Measurements from ENCODE around the gene TRPV5. TPM values are rescaled to one million over a fixed set of nuclear protein-coding genes. Genes with fewer than 3 reads are reported as not detected.

The TRPV5 gene
- polyA plus RNA-seq, 1 donor: 0.73 TPM

DNA sequence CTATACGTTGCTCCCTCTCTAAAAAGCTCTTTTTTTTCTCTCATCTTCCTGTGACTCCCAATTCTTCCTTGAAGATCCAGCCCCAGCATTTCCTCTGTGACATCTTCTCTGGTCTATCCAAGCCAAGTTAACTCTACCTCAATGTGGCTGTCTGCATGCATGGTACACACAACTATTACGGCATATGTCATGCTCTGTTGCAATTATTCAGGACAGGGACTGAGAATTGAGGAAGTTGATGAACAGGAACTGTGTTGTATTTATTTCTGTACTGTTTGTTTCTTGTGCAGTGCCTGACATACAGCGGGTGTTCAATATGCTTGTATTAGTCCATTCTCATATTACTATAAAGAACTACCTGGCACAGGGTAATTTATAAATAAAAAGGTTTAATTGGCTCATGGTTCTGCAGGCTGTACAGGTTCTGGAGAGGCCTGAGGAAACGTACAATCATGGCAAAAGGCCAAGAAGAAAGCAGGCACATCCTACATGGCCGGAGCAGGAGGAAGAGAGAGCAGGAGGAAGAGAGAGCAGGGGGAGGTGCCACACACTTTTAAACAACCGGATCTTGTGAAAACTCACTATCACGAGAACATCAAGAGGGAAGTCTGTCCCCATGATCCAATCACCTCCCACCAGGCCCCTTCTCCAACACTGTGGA lies 6.3 kb downstream of the TRPV5 start:
- no peak for DNase-seq
- 60% methylated on average over 1 of the region's 7 CpGs for WGBS (ENCODE audit: insufficient coverage, low lambda C conversion rate)
- peaks cover 15% of the 10 kb centered on the region for H3K4me1 ChIP-seq (ENCODE audit: control insufficient read depth, insufficient read depth, low read length)
- H3K4me3 ChIP-seq (ENCODE audit: low read length): no peak overlapping the region
- H3K36me3 ChIP-seq (ENCODE audit: control insufficient read depth, insufficient read depth, low read length): no peaks in the 10 kb centered on the region
- H3K9me3 ChIP-seq (ENCODE audit: control insufficient read depth, low read depth, low read length): no peaks in the 10 kb centered on the region
- no peaks in the 10 kb centered on the region for H3K27me3 ChIP-seq (ENCODE audit: control insufficient read depth, insufficient read depth, low read length)
- no peak overlapping the region for H3K27ac ChIP-seq (ENCODE audit: low read length)

- Histone ChIP-seq H3K27ac (ENCODE audit: low read length) (no peak overlapping the region), H3K4me1 (ENCODE audit: control insufficient read depth, insufficient read depth, low read length) (peaks cover 15% of the 10 kb centered on the region), H3K9me3 (ENCODE audit: control insufficient read depth, low read depth, low read length) (no peaks in the 10 kb centered on the region), H3K4me3 (ENCODE audit: low read length) (no peak overlapping the region), H3K36me3 (ENCODE audit: control insufficient read depth, insufficient read depth, low read length) (no peaks in the 10 kb centered on the region), H3K27me3 (ENCODE audit: control insufficient read depth, insufficient read depth, low read length) (no peaks in the 10 kb centered on the region)
- DNase-seq: no peak
- 86% methylated on average over 3 of the region's 12 CpGs for WGBS (ENCODE audit: insufficient coverage, low lambda C conversion rate)
Observed at GRCh38 chr7:142925413-142925812, 8.1 kb downstream of the TRPV5 start.

GRCh38 chr7:142923391-142923790 lies 10.2 kb downstream of the TRPV5 start:
- H3K4me3 ChIP-seq (ENCODE audit: low read length): no peak overlapping the region
- 33% methylated on average over 1 of the region's 2 CpGs for WGBS (ENCODE audit: insufficient coverage, low lambda C conversion rate)
- no peaks in the 10 kb centered on the region for H3K9me3 ChIP-seq (ENCODE audit: control insufficient read depth, low read depth, low read length)
- peaks cover 4% of the 10 kb centered on the region for H3K27me3 ChIP-seq (ENCODE audit: control insufficient read depth, insufficient read depth, low read length)
- peaks cover 15% of the 10 kb centered on the region for H3K4me1 ChIP-seq (ENCODE audit: control insufficient read depth, insufficient read depth, low read length)
- H3K27ac ChIP-seq (ENCODE audit: low read length): peak overlapping the region; percentile 63
- DNase-seq: peak; percentile 22 to 68
- no peaks in the 10 kb centered on the region for H3K36me3 ChIP-seq (ENCODE audit: control insufficient read depth, insufficient read depth, low read length)

DNA sequence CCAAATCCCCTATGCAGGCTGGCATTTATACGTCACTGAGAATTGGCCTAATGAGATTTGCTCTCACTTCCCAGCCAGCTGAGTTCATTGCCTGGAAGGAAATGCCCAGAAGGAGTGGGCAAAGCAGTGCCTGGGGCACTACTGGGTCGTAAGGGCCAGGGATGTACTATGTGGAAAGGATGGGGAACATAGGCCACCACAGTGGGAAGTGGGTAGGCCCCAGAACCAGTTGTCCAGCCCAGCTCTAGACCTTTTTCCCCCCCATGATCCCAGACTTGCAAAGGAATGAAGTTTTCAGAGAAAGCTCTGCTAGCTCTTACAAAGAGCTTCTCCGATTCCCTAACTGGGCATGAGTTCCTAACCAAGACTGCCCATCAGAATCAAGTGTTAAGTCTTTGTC lies 13.9 kb downstream of the TRPV5 start:
- Histone ChIP-seq H3K27me3 (ENCODE audit: control insufficient read depth, insufficient read depth, low read length) (peaks cover 18% of the 10 kb centered on the region), H3K36me3 (ENCODE audit: control insufficient read depth, insufficient read depth, low read length) (no peaks in the 10 kb centered on the region), H3K9me3 (ENCODE audit: control insufficient read depth, low read depth, low read length) (no peaks in the 10 kb centered on the region), H3K27ac (ENCODE audit: low read length) (no peak overlapping the region), H3K4me3 (ENCODE audit: low read length) (no peak overlapping the region), H3K4me1 (ENCODE audit: control insufficient read depth, insufficient read depth, low read length) (peaks cover 15% of the 10 kb centered on the region)
- DNase-seq: no peak
- WGBS (ENCODE audit: insufficient coverage, low lambda C conversion rate): no CpG with 5 or more reads among the region's 3 CpGs

DNA sequence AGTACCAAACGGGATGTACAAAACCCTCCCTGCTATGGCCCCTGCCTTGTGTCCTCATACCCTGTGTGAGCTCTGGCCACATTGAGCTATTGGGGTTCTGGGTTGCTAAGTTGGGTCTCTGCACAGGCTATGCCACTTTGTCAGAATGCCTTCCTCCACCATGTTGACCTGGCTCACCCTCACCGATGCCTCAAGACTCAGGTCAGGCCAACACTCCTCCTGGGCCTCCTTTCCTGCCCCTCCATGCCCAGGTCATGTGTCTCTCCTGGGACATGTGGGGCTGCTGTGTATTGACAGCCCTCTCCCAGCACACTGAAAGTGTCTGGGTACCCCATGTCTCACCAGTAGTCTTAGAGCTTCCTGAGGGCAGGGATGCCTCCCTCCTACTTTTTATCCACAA lies 14.6 kb downstream of the TRPV5 start:
- Histone ChIP-seq H3K9me3 (ENCODE audit: control insufficient read depth, low read depth, low read length) (no peaks in the 10 kb centered on the region), H3K27ac (ENCODE audit: low read length) (no peak overlapping the region), H3K4me1 (ENCODE audit: control insufficient read depth, insufficient read depth, low read length) (peaks cover 15% of the 10 kb centered on the region), H3K36me3 (ENCODE audit: control insufficient read depth, insufficient read depth, low read length) (no peaks in the 10 kb centered on the region), H3K4me3 (ENCODE audit: low read length) (no peak overlapping the region), H3K27me3 (ENCODE audit: control insufficient read depth, insufficient read depth, low read length) (peaks cover 18% of the 10 kb centered on the region)
- no peak for DNase-seq
- no CpG with 5 or more reads among the region's 2 CpGs for WGBS (ENCODE audit: insufficient coverage, low lambda C conversion rate)

DNA sequence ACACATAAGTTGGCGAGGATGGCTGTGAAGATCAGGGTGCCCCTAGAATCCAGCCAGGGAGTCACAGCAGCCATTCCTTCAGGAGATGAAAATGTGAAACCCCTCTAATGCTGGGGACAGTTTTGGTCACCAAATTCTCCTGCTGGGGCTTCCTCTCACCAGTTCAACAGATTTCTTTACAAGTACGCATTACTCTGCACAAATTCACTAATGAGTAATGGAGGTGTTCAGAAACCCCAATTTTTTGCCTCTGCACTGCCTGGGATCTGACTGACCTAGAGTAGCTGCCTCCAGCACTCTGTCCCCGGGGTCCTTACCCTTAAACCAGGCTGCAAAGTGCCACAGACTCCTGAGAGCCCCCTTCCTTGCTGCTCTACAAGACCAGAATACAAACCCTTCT lies 16.1 kb downstream of the TRPV5 start:
- Histone ChIP-seq H3K4me3 (ENCODE audit: low read length) (no peak overlapping the region), H3K9me3 (ENCODE audit: control insufficient read depth, low read depth, low read length) (no peaks in the 10 kb centered on the region), H3K36me3 (ENCODE audit: control insufficient read depth, insufficient read depth, low read length) (no peaks in the 10 kb centered on the region), H3K4me1 (ENCODE audit: control insufficient read depth, insufficient read depth, low read length) (peaks cover 3% of the 10 kb centered on the region), H3K27ac (ENCODE audit: low read length) (no peak overlapping the region), H3K27me3 (ENCODE audit: control insufficient read depth, insufficient read depth, low read length) (peaks cover 18% of the 10 kb centered on the region)
- no CpG with 5 or more reads among the region's 3 CpGs for WGBS (ENCODE audit: insufficient coverage, low lambda C conversion rate)
- DNase-seq: no peak

GRCh38 chr7:142916508-142916907 lies 17.0 kb downstream of the TRPV5 start:
- Histone ChIP-seq H3K9me3 (ENCODE audit: control insufficient read depth, low read depth, low read length) (no peaks in the 10 kb centered on the region), H3K27ac (ENCODE audit: low read length) (no peak overlapping the region), H3K4me1 (ENCODE audit: control insufficient read depth, insufficient read depth, low read length) (no peaks in the 10 kb centered on the region), H3K4me3 (ENCODE audit: low read length) (no peak overlapping the region), H3K27me3 (ENCODE audit: control insufficient read depth, insufficient read depth, low read length) (peaks cover 19% of the 10 kb centered on the region), H3K36me3 (ENCODE audit: control insufficient read depth, insufficient read depth, low read length) (no peaks in the 10 kb centered on the region)
- no peak for DNase-seq
- no CpG with 5 or more reads among the region's 2 CpGs for WGBS (ENCODE audit: insufficient coverage, low lambda C conversion rate)

DNA sequence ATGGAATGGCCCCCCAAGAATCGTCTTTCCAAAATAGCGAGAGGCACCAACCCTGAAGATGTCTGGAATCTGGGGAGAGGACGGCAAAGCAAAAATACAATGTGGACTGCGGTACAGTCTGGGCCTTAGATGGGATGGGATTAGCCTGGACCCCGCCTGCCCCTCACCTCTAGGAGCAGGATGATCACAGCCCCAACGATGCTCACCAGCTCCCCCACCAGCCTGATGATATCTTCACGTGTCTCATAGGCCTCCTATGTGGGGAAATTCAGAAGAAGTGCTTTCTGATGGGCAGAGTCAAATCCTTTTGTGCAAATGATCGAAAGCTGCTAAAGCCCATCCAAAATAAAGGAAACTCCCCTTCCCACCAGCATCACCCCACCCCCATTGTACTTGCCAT lies 18.2 kb downstream of the TRPV5 start:
- Histone ChIP-seq H3K4me1 (ENCODE audit: control insufficient read depth, insufficient read depth, low read length) (peaks cover 7% of the 10 kb centered on the region), H3K36me3 (ENCODE audit: control insufficient read depth, insufficient read depth, low read length) (no peaks in the 10 kb centered on the region), H3K9me3 (ENCODE audit: control insufficient read depth, low read depth, low read length) (no peaks in the 10 kb centered on the region), H3K4me3 (ENCODE audit: low read length) (no peak overlapping the region), H3K27me3 (ENCODE audit: control insufficient read depth, insufficient read depth, low read length) (peaks cover 19% of the 10 kb centered on the region), H3K27ac (ENCODE audit: low read length) (no peak overlapping the region)
- WGBS (ENCODE audit: insufficient coverage, low lambda C conversion rate): no CpG with 5 or more reads among the region's 8 CpGs
- no peak for DNase-seq

DNA sequence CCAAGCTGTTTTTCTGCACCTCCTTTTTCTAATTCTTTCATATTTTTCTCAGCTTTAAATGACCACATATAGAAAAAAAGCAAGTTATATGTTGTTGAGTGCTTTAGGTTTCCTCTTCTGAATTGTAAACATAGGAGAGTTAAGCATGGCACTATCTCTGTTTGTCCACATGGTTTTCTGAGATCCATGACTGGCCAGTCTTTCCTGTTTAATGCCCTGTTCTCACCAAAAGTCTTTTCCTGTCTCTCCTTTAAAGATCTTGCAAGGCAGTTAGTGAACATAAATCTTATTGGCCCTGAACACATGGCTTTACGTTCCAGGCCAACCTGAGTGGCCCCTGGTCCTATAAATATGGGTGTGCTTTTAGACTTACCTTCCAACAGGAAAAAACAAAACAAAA lies 19.4 kb downstream of the TRPV5 start:
- 100% methylated on average over 1 of the region's 1 CpG for WGBS (ENCODE audit: insufficient coverage, low lambda C conversion rate)
- H3K4me1 ChIP-seq (ENCODE audit: control insufficient read depth, insufficient read depth, low read length): peaks cover 13% of the 10 kb centered on the region
- H3K36me3 ChIP-seq (ENCODE audit: control insufficient read depth, insufficient read depth, low read length): no peaks in the 10 kb centered on the region
- no peak for DNase-seq
- H3K9me3 ChIP-seq (ENCODE audit: control insufficient read depth, low read depth, low read length): no peaks in the 10 kb centered on the region
- peaks cover 19% of the 10 kb centered on the region for H3K27me3 ChIP-seq (ENCODE audit: control insufficient read depth, insufficient read depth, low read length)
- no peak overlapping the region for H3K4me3 ChIP-seq (ENCODE audit: low read length)
- no peak overlapping the region for H3K27ac ChIP-seq (ENCODE audit: low read length)

DNA sequence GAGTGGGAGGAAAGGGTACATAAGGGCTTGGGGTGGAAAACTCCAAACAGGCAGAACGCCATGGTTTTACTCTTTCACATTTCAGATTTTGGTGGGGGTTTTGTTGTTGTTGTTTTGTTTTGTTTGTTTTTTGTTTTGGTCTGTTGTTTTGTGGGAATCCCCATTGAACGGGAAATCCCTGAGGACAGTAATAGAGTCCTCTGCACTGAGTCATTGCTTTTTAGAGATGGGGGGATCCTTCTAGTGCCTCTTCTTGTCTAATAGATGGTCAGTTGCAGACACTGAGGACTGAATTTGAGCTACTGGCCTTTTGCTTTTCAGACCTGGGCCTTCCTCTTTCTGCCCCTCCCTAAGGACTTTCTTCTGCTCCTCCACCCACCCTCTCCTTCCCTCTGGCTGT lies 20.0 kb downstream of the TRPV5 start:
- no CpG with 5 or more reads among the region's 2 CpGs for WGBS (ENCODE audit: insufficient coverage, low lambda C conversion rate)
- no peak for DNase-seq
- peaks cover 15% of the 10 kb centered on the region for H3K4me1 ChIP-seq (ENCODE audit: control insufficient read depth, insufficient read depth, low read length)
- no peaks in the 10 kb centered on the region for H3K9me3 ChIP-seq (ENCODE audit: control insufficient read depth, low read depth, low read length)
- H3K27ac ChIP-seq (ENCODE audit: low read length): no peak overlapping the region
- H3K4me3 ChIP-seq (ENCODE audit: low read length): no peak overlapping the region
- peaks cover 17% of the 10 kb centered on the region for H3K27me3 ChIP-seq (ENCODE audit: control insufficient read depth, insufficient read depth, low read length)
- H3K36me3 ChIP-seq (ENCODE audit: control insufficient read depth, insufficient read depth, low read length): no peaks in the 10 kb centered on the region

GRCh38 chr7:142913051-142913450 lies 20.5 kb downstream of the TRPV5 start:
- Histone ChIP-seq H3K4me1 (ENCODE audit: control insufficient read depth, insufficient read depth, low read length) (peaks cover 15% of the 10 kb centered on the region), H3K27me3 (ENCODE audit: control insufficient read depth, insufficient read depth, low read length) (peaks cover 13% of the 10 kb centered on the region), H3K9me3 (ENCODE audit: control insufficient read depth, low read depth, low read length) (no peaks in the 10 kb centered on the region), H3K4me3 (ENCODE audit: low read length) (no peak overlapping the region), H3K36me3 (ENCODE audit: control insufficient read depth, insufficient read depth, low read length) (no peaks in the 10 kb centered on the region), H3K27ac (ENCODE audit: low read length) (no peak overlapping the region)
- no CpG with 5 or more reads among the region's 3 CpGs for WGBS (ENCODE audit: insufficient coverage, low lambda C conversion rate)
- no peak for DNase-seq
